OCI-LY1 (cell line): Measurements from ENCODE around the gene BEAN1.

ENCODE experiments used
- H2AFZ ChIP-seq: fragments of 200-600 bp; sonication (generic), shearing (Covaris generic); 2 replicates; pipeline ENCODE4 v1.6.0; 2014; ENCODE audit warnings: antibody characterized with exemption, mild to moderate bottlenecking, low read length
- H3F3A ChIP-seq: fragments of 200-600 bp; sonication (generic), shearing (Covaris generic); 2 replicates; pipeline ENCODE4 v1.6.0; 2014; ENCODE audit warnings: mild to moderate bottlenecking, antibody characterized with exemption, low read length, moderate library complexity; ENCODE audit not compliant: insufficient read depth
- H3K27ac ChIP-seq: fragments of 200-600 bp; sonication (generic); 2 replicates; pipeline ENCODE4 v1.5.1; 2014; ENCODE audit warnings: low read length, mixed run types, mild to moderate bottlenecking, low read depth; ENCODE audit not compliant: poor library complexity, severe bottlenecking
- H3K27me3 ChIP-seq: fragments of 200-600 bp; sonication (generic); 2 replicates; pipeline ENCODE4 v1.6.0; 2014; ENCODE audit warnings: antibody characterized with exemption, mild to moderate bottlenecking, low read length, moderate library complexity; ENCODE audit not compliant: insufficient read depth
- H3K36me3 ChIP-seq: fragments of 200-600 bp; sonication (generic); 2 replicates; pipeline ENCODE4 v1.6.1; 2014; ENCODE audit warnings: mild to moderate bottlenecking, antibody characterized with exemption, low read length, moderate library complexity, mixed read lengths; ENCODE audit not compliant: insufficient read depth
- H3K4me1 ChIP-seq: fragments of 200-600 bp; sonication (generic); 2 replicates; pipeline ENCODE4 v1.5.1; 2014; ENCODE audit warnings: mild to moderate bottlenecking, low read length, moderate library complexity; ENCODE audit not compliant: insufficient read depth, severe bottlenecking
- H3K4me2 ChIP-seq: fragments of 200-600 bp; sonication (generic), shearing (Covaris generic); 2 replicates; pipeline ENCODE4 v1.6.1; 2014; ENCODE audit warnings: low read length
- H3K4me3 ChIP-seq: fragments of 200-600 bp; sonication (generic); 2 replicates; pipeline ENCODE4 v1.5.1; 2014; ENCODE audit warnings: low read length, low read depth, mild to moderate bottlenecking, mixed read lengths; ENCODE audit not compliant: poor library complexity, severe bottlenecking
- H3K79me2 ChIP-seq: fragments of 200-600 bp; shearing (Covaris generic); 2 replicates; pipeline ENCODE4 v1.6.1; 2016; ENCODE audit warnings: mixed run types, low read length, mixed read lengths; ENCODE audit not compliant: insufficient read depth
- H3K9ac ChIP-seq: fragments of 200-600 bp; sonication (generic), shearing (Covaris generic); 2 replicates; pipeline ENCODE4 v1.6.1; 2014; ENCODE audit warnings: mild to moderate bottlenecking, low read length, mixed read lengths
- H3K9me2 ChIP-seq: fragments of 200-600 bp; sonication (generic), shearing (Covaris generic); 2 replicates; pipeline ENCODE4 v1.6.1; 2014; ENCODE audit warnings: low read depth, mild to moderate bottlenecking, low read length, mixed read lengths
- H3K9me3 ChIP-seq: fragments of 200-600 bp; shearing (Covaris generic); 2 replicates; pipeline ENCODE4 v1.6.1; 2014; ENCODE audit warnings: low read length, mixed read lengths
- H4K20me1 ChIP-seq: fragments of 200-600 bp; sonication (generic), shearing (Covaris generic); 2 replicates; pipeline ENCODE4 v1.6.0; 2016; ENCODE audit warnings: mild to moderate bottlenecking, low read length; ENCODE audit not compliant: insufficient read depth
- CTCF ChIP-seq: fragments of 200-600 bp; sonication (generic), shearing (Covaris generic); IDR thresholded peaks from 2 replicates; pipeline ENCODE4 v1.5.1; 2017; ENCODE audit warnings: mild to moderate bottlenecking, antibody characterized with exemption, low read length, moderate library complexity, mixed read lengths
- EZH2 ChIP-seq: fragments of 200-600 bp; sonication (generic), shearing (Covaris generic); IDR thresholded peaks from 2 replicates; pipeline ENCODE4 v1.8.0; 2017; ENCODE audit warnings: borderline replicate concordance, mixed run types, mild to moderate bottlenecking, antibody characterized with exemption, low read length, moderate library complexity, mixed read lengths

Gene BEAN1

GRCh38 chr16:66427871-66428681, 981 bp downstream of the BEAN1 start:
- Histone ChIP-seq H3K4me2 (no peak overlapping the region), H2AFZ (no peak overlapping the region), H3K4me1 (no peaks in the 10 kb centered on the region), H3K4me3 (no peak overlapping the region), H3K27ac (no peak overlapping the region), H3K36me3 (no peaks in the 10 kb centered on the region), H3K9ac (no peak overlapping the region), H3K9me2 (no peaks in the 10 kb centered on the region), H3K79me2 (no peaks in the 10 kb centered on the region), H3K9me3 (no peaks in the 10 kb centered on the region), H3F3A (no peaks in the 10 kb centered on the region), H3K27me3 (peaks cover 14% of the 10 kb centered on the region; the same call in 1 of the 2 replicates), H4K20me1 (no peaks in the 10 kb centered on the region)
- no peak for TF ChIP-seq EZH2
- no peak for TF ChIP-seq CTCF

- Histone ChIP-seq H3K4me2 (no peak overlapping the region), H3K9me2 (no peaks in the 10 kb centered on the region), H3K9ac (no peak overlapping the region), H3K4me1 (no peaks in the 10 kb centered on the region), H3K4me3 (no peak overlapping the region), H3F3A (no peaks in the 10 kb centered on the region), H3K36me3 (no peaks in the 10 kb centered on the region), H3K27ac (no peak overlapping the region), H2AFZ (no peak overlapping the region), H3K79me2 (no peaks in the 10 kb centered on the region), H3K9me3 (no peaks in the 10 kb centered on the region), H3K27me3 (peaks cover 11% of the 10 kb centered on the region; the same call in 1 of the 2 replicates), H4K20me1 (no peaks in the 10 kb centered on the region)
- TF ChIP-seq CTCF = no peak
- no peak for TF ChIP-seq EZH2
Measured at GRCh38 chr16:66428682-66429251, 1.7 kb downstream of the BEAN1 start.

GRCh38 chr16:66429290-66429962, 2.3 kb downstream of the BEAN1 start:
- no peak for TF ChIP-seq EZH2
- TF ChIP-seq CTCF = no peak
- Histone ChIP-seq H3K4me2 (no peak overlapping the region), H3K9me2 (no peaks in the 10 kb centered on the region), H3K4me3 (no peak overlapping the region), H3K27me3 (peaks cover 11% of the 10 kb centered on the region; the same call in 1 of the 2 replicates), H4K20me1 (no peaks in the 10 kb centered on the region), H3K4me1 (no peaks in the 10 kb centered on the region), H2AFZ (no peak overlapping the region), H3K9me3 (no peaks in the 10 kb centered on the region), H3K9ac (no peak overlapping the region), H3K36me3 (no peaks in the 10 kb centered on the region), H3K79me2 (no peaks in the 10 kb centered on the region), H3F3A (no peaks in the 10 kb centered on the region), H3K27ac (no peak overlapping the region)
